ENCODE results near the gene NEBL. TPM values are rescaled to one million over a fixed set of nuclear protein-coding genes. Genes with fewer than 3 reads are reported as not detected.
"Not testable (repeated sequence)": the region's sequence is repeated elsewhere in the genome, so short reads cannot be mapped to it uniquely, and the experiment has no call there.

The NEBL gene
- 0.05 TPM in 1 of 2 replicates, not detected in the other for total RNA-seq (2014; rRNA removed; shearing (Covaris generic))

GRCh38 chr10:20897146-20897825 is at the start of gene NEBL:
NEBL (minus strand) TSS chr10:20897311; CDS start chr10:20897205, 106 bp downstream.
- no peak for DNase-seq (ENCODE audit: low read depth)

GRCh38 chr10:20945546-20946332 is 48.6 kb upstream of the NEBL start:
- no peak for DNase-seq (ENCODE audit: low read depth)

- DNase-seq (ENCODE audit: low read depth): no peak
These were observed 47.8 kb upstream of the NEBL start for GRCh38 chr10:20944789-20945502.

GRCh38 chr10:20939414-20939813 is 42.3 kb upstream of the NEBL start:
- not testable (repeated sequence) for DNase-seq (ENCODE audit: low read depth)

- no peak for DNase-seq (ENCODE audit: low read depth)
These were observed 39.3 kb upstream of the NEBL start for GRCh38 chr10:20936396-20936795.

- no peak for DNase-seq (ENCODE audit: low read depth)
These were observed 38.8 kb upstream of the NEBL start for GRCh38 chr10:20935931-20936330.

- DNase-seq (ENCODE audit: low read depth): no peak
These were observed 38.2 kb upstream of the NEBL start for GRCh38 chr10:20935301-20935700.

- DNase-seq (ENCODE audit: low read depth): no peak
These were observed 36.6 kb upstream of the NEBL start for GRCh38 chr10:20933705-20934104.

GRCh38 chr10:20932606-20933126 is 35.6 kb upstream of the NEBL start:
- DNase-seq (ENCODE audit: low read depth): no peak

GRCh38 chr10:20931156-20931795 is 34.2 kb upstream of the NEBL start:
- DNase-seq (ENCODE audit: low read depth): no peak

GRCh38 chr10:20927456-20927855 is 30.3 kb upstream of the NEBL start:
- no peak for DNase-seq (ENCODE audit: low read depth)

GRCh38 chr10:20922451-20922850 is 25.3 kb upstream of the NEBL start:
- no peak for DNase-seq (ENCODE audit: low read depth)

- no peak for DNase-seq (ENCODE audit: low read depth)
These were observed 24.9 kb upstream of the NEBL start for GRCh38 chr10:20922033-20922432.

GRCh38 chr10:20920061-20920460 is 22.9 kb upstream of the NEBL start:
- DNase-seq (ENCODE audit: low read depth): no peak

GRCh38 chr10:20919481-20919880 is 22.4 kb upstream of the NEBL start:
- no peak for DNase-seq (ENCODE audit: low read depth)

GRCh38 chr10:20916976-20917375 is 19.9 kb upstream of the NEBL start:
- no peak for DNase-seq (ENCODE audit: low read depth)

GRCh38 chr10:20912969-20913368 is 15.9 kb upstream of the NEBL start:
- DNase-seq (ENCODE audit: low read depth): no peak

- DNase-seq (ENCODE audit: low read depth): no peak
These were observed 14.5 kb upstream of the NEBL start for GRCh38 chr10:20911626-20912025.

- no peak for DNase-seq (ENCODE audit: low read depth)
These were observed 12.7 kb upstream of the NEBL start for GRCh38 chr10:20909801-20910200.

- no peak for DNase-seq (ENCODE audit: low read depth)
These were observed 11.3 kb upstream of the NEBL start for GRCh38 chr10:20908391-20908790.

GRCh38 chr10:20903635-20904390 is 6.7 kb upstream of the NEBL start:
- DNase-seq (ENCODE audit: low read depth): no peak

Measured in M059J (cell line).